ENCODE measurements around the gene CNN2. TPM values are rescaled to one million over a fixed set of nuclear protein-coding genes. Genes with fewer than 3 reads are reported as not detected.

CNN2 gene
- total RNA-seq, 1 donor from 2014 or later, result 314 TPM

DNA sequence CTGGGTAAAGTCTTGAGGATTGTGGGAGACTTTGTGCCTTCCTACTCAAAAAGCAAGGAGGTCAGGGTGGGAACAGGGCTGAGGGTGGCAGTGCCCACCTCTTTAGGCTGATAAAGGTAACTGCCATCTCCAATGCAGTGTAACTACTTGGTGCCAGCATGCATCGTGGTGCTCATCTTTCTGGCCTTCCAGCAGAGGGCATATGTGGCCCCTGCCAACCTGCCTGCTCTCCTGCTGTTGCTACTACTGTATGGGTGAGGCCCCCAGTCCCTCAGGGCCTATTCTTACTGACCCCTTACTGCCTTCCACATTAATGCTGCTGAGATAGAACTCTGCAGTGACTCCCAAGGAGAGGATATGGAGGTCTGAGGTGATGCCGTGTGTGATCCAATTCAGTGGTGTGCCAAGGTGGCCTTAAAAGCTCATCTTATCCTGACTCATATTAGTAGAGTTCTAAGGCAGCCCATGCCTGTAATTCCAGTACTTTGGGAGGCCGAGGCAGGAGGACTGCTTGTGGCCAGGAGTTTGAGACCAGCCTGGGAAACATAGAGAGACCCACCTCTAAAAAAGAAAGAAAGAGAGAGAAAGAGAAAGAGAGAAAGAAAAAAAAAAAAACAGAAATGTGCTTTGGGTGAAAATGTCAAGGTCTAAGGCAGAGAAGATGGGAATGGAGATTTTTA, 30.9 kb downstream of the CNN2 start:
- no peak overlapping the region for H3K4me3 ChIP-seq (ENCODE audit: low read depth, low read length)
- H3K27me3 ChIP-seq (ENCODE audit: control insufficient read depth, insufficient read depth, low read length), result no peaks in the 10 kb centered on the region
- peaks cover 3% of the 10 kb centered on the region for H3K36me3 ChIP-seq (ENCODE audit: control insufficient read depth, insufficient read depth, low read length)
- TF ChIP-seq, protein P1, sequence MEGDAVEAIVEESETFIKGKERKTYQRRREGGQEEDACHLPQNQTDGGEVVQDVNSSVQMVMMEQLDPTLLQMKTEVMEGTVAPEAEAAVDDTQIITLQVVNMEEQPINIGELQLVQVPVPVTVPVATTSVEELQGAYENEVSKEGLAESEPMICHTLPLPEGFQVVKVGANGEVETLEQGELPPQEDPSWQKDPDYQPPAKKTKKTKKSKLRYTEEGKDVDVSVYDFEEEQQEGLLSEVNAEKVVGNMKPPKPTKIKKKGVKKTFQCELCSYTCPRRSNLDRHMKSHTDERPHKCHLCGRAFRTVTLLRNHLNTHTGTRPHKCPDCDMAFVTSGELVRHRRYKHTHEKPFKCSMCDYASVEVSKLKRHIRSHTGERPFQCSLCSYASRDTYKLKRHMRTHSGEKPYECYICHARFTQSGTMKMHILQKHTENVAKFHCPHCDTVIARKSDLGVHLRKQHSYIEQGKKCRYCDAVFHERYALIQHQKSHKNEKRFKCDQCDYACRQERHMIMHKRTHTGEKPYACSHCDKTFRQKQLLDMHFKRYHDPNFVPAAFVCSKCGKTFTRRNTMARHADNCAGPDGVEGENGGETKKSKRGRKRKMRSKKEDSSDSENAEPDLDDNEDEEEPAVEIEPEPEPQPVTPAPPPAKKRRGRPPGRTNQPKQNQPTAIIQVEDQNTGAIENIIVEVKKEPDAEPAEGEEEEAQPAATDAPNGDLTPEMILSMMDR (IDR thresholded peaks at IDR 0.05; ENCODE audit: insufficient read depth, low read length, poor library complexity, severe bottlenecking), result no peak
- DNase-seq (ENCODE audit: low read depth), result no peak

DNA sequence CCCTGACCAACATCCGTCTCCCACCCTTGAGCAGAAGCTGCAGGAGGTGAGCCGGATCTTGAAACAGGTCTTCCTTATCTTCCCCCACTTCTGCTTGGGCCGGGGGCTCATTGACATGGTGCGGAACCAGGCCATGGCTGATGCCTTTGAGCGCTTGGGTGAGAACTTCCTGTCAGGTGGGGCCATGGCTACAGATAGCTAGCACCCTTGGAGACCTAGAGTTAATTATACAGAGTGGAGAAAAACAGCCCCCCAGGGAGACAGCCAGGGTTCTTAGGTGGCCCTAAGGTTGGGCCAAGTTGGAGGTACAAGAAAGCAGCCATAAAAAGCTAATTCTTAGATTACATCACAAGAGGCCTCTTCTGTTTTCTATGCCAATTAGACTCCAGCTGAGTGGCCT, 31.7 kb downstream of the CNN2 start:
- TF ChIP-seq, protein P1 (IDR thresholded peaks at IDR 0.05; ENCODE audit: insufficient read depth, low read length, poor library complexity, severe bottlenecking), result no peak
- Histone ChIP-seq H3K27me3 (ENCODE audit: control insufficient read depth, insufficient read depth, low read length) (no peaks in the 10 kb centered on the region), H3K4me3 (ENCODE audit: low read depth, low read length) (no peak overlapping the region), H3K36me3 (ENCODE audit: control insufficient read depth, insufficient read depth, low read length) (peaks cover 3% of the 10 kb centered on the region)
- no peak for DNase-seq (ENCODE audit: low read depth)

DNA sequence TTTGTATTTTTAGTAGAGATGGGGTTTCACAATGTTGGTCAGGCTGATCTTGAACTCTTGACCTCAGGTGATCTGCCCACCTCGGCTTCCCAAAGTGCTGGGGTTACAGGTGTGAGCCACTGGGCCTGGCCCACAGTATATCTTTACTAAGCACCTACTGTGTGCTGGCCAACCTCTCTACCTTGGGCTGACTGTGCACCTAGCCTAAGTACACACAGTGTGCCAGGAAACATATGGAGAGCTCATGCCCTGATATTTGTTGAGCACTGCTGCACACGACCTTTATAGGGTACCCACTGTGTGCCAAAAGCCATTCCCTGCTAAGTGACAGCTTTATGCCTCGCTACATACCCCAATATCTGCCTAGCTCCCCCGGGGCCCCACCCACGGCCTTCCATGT, 34.3 kb downstream of the CNN2 start:
- Histone ChIP-seq H3K4me3 (ENCODE audit: low read depth, low read length) (no peak overlapping the region), H3K27me3 (ENCODE audit: control insufficient read depth, insufficient read depth, low read length) (peaks cover 11% of the 10 kb centered on the region), H3K36me3 (ENCODE audit: control insufficient read depth, insufficient read depth, low read length) (peaks cover 1% of the 10 kb centered on the region)
- TF ChIP-seq, protein P1 (IDR thresholded peaks at IDR 0.05; ENCODE audit: insufficient read depth, low read length, poor library complexity, severe bottlenecking), result no peak
- no peak for DNase-seq (ENCODE audit: low read depth)

DNA sequence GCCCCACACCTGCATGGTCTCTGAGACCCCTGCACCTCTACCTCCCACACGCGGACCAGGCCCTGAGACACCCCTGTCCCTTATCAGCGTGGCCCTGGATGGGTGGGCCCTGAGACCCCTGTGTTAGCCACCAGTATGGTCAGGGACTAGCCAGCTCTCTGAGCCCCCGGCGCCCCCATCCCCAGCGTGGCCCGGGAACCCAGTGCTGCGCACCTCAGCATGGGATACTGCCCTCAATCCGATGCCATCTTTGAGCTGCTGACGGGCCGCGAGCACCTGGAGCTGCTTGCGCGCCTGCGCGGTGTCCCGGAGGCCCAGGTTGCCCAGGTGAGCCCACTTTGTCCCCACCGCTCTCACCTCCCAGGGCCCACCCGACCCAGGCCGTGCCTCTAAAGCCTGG, 35.6 kb downstream of the CNN2 start:
- TF ChIP-seq, protein P1 (IDR thresholded peaks at IDR 0.05; ENCODE audit: insufficient read depth, low read length, poor library complexity, severe bottlenecking), result no peak
- Histone ChIP-seq H3K4me3 (ENCODE audit: low read depth, low read length) (no peak overlapping the region), H3K27me3 (ENCODE audit: control insufficient read depth, insufficient read depth, low read length) (peaks cover 14% of the 10 kb centered on the region), H3K36me3 (ENCODE audit: control insufficient read depth, insufficient read depth, low read length) (peaks cover 1% of the 10 kb centered on the region)
- DNase-seq (ENCODE audit: low read depth), result no peak

DNA sequence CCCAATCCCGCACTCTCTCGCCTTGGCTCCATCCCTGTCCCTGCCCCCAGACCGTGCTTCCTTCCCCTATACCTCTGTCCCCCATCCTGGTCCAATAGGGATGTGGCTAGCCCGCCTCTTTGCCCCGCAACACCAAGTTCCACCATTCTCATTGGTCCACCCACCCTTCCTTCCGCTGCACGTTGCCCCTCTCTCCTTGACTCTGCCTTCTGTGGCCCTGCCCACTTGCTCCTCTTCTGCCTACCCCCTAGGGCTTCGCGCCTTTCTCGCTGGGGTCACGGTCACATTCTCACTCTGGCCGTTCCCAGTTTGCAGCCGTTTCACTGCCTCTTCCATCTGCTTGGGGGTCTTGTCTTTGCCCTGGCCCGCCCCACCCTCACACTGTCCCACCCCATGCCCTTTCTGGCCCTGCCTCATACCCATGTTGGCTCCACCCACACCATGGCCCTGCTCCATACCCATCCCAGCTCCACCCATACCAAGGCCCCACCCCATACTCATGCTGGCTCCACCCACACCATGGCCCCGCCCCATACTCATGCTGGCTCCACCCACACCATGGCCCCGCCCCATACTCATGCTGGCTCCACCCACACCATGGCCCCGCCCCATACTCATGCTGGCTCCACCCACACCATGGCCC, 36.1 kb downstream of the CNN2 start:
- DNase-seq (ENCODE audit: low read depth), result no peak
- Histone ChIP-seq H3K4me3 (ENCODE audit: low read depth, low read length) (no peak overlapping the region), H3K36me3 (ENCODE audit: control insufficient read depth, insufficient read depth, low read length) (peaks cover 1% of the 10 kb centered on the region), H3K27me3 (ENCODE audit: control insufficient read depth, insufficient read depth, low read length) (peaks cover 19% of the 10 kb centered on the region)
- TF ChIP-seq, protein P1 (IDR thresholded peaks at IDR 0.05; ENCODE audit: insufficient read depth, low read length, poor library complexity, severe bottlenecking), result no peak

Measured in kidney epithelial cell (primary cell).